ENCODE results near the gene LEAP2. TPM values are rescaled to one million over a fixed set of nuclear protein-coding genes. Genes with fewer than 3 reads are reported as not detected.
"Not testable (repeated sequence)": the region's sequence is repeated elsewhere in the genome, so short reads cannot be mapped to it uniquely, and the experiment has no call there.

Gene LEAP2
- total RNA-seq, 1 donor from 2014 or later = 3.8 TPM

- intact Hi-C loops (cut with micrococcal nuclease) = no loop called here
These were observed 33.2 kb upstream of the LEAP2 start for GRCh38 chr5:132840313-132840712.

GRCh38 chr5:132840896-132841295 lies 32.6 kb upstream of the LEAP2 start:
- intact Hi-C loops (cut with micrococcal nuclease) = no loop called here

GRCh38 chr5:132841305-132841704 lies 32.2 kb upstream of the LEAP2 start:
- intact Hi-C loops (cut with micrococcal nuclease) = no loop called here

GRCh38 chr5:132848270-132848669 lies 25.2 kb upstream of the LEAP2 start:
- intact Hi-C loops (cut with micrococcal nuclease) = no loop called here

- intact Hi-C loops (cut with micrococcal nuclease) = no loop called here
These were observed 24.1 kb upstream of the LEAP2 start for GRCh38 chr5:132849347-132849746.

GRCh38 chr5:132850066-132850465 lies 23.4 kb upstream of the LEAP2 start:
- intact Hi-C loops (cut with micrococcal nuclease) = no loop called here

- intact Hi-C loops (cut with micrococcal nuclease) = no loop called here
These were observed 20.1 kb upstream of the LEAP2 start for GRCh38 chr5:132853323-132853722.

GRCh38 chr5:132853790-132854189 lies 19.7 kb upstream of the LEAP2 start:
- intact Hi-C loops (cut with micrococcal nuclease) = no loop called here

- intact Hi-C loops (cut with micrococcal nuclease) = no loop called here
These were observed 19.2 kb upstream of the LEAP2 start for GRCh38 chr5:132854301-132854700.

GRCh38 chr5:132854992-132855391 lies 18.5 kb upstream of the LEAP2 start:
- intact Hi-C loops (cut with micrococcal nuclease) = not testable (repeated sequence)

GRCh38 chr5:132856011-132856410 lies 17.5 kb upstream of the LEAP2 start:
- intact Hi-C loops (cut with micrococcal nuclease) = no loop called here

- intact Hi-C loops (cut with micrococcal nuclease) = loop anchor here (10.0 kb wide), 1 partner anchor 1105 kb away; the partner anchor contains the start of gene C5orf15
These were observed 13.5 kb upstream of the LEAP2 start for GRCh38 chr5:132859889-132860437.

GRCh38 chr5:132860742-132861141 lies 12.7 kb upstream of the LEAP2 start:
- intact Hi-C loops (cut with micrococcal nuclease) = loop anchor here (10.0 kb wide), 1 partner anchor 1104 kb away; the partner anchor contains the start of gene C5orf15

GRCh38 chr5:132865668-132866341 lies 7.7 kb upstream of the LEAP2 start:
- intact Hi-C loops (cut with micrococcal nuclease) = loop anchor here (1.0 to 10.0 kb wide), 14 partner anchors 36 to 1891 kb away; partner anchors contain the start of genes AFF4, C5orf15, DDX46 and FNIP1

- intact Hi-C loops (cut with micrococcal nuclease) = loop anchor here (1.0 to 10.0 kb wide), 14 partner anchors 36 to 1891 kb away; partner anchors contain the start of genes AFF4, C5orf15, DDX46 and FNIP1
These were observed 7.0 kb upstream of the LEAP2 start, which contains the start of the genes GDF9 and UQCRQ for GRCh38 chr5:132866342-132867045. Gene GDF9 (minus strand): TSS chr5:132866469. CDS start chr5:132864533, 1,936 bp downstream. Gene UQCRQ (plus strand): TSS chr5:132866642. CDS start chr5:132866882, 240 bp downstream.

GRCh38 chr5:132867046-132867451 lies 6.4 kb upstream of the LEAP2 start:
- intact Hi-C loops (cut with micrococcal nuclease) = loop anchor here (2.0 to 10.0 kb wide), 5 partner anchors 226 to 1890 kb away; partner anchors contain the start of genes C5orf15, DDX46, FNIP1 and PPP2CA

GRCh38 chr5:132868754-132869153 lies 4.7 kb upstream of the LEAP2 start:
- intact Hi-C loops (cut with micrococcal nuclease) = loop anchor here (5.0 to 10.0 kb wide), 3 partner anchors 1096 to 1889 kb away; partner anchors contain the start of genes C5orf15, DDX46 and PPP2CA

GRCh38 chr5:132870801-132871200 lies 2.7 kb upstream of the LEAP2 start:
- intact Hi-C loops (cut with micrococcal nuclease) = no loop called here

- intact Hi-C loops (cut with micrococcal nuclease) = no loop called here
These were observed 1.8 kb upstream of the LEAP2 start for GRCh38 chr5:132871459-132872284.

- intact Hi-C loops (cut with micrococcal nuclease) = no loop called here
These were observed 715 bp upstream of the LEAP2 start for GRCh38 chr5:132872788-132873118.

- intact Hi-C loops (cut with micrococcal nuclease) = no loop called here
These were observed 433 bp downstream of the LEAP2 start for GRCh38 chr5:132873930-132874271.

Data from T-helper 1 cell treated with Interleukin-12 subunit alpha and Interleukin-12 subunit beta and Interleukin-4 antibody, amounts not matched to agents 30 ng/mL and 1 ng/mL, for 36 hours (primary cell).